B cell (primary cell): Measurements from ENCODE around the gene ZG16. TPM values are rescaled to one million over a fixed set of nuclear protein-coding genes. Genes with fewer than 3 reads are reported as not detected.
"Not testable (repeated sequence)": the region's sequence is repeated elsewhere in the genome, so short reads cannot be mapped to it uniquely, and the experiment has no call there.

Experiments used
- ATAC-seq: fragments of 200-7000 bp; cut with Tn5 transposase; one replicate; pipeline ENCODE4 v1.10.0; 2021; ENCODE audit warnings: low read depth, mild to moderate bottlenecking, moderate number of reproducible peaks, moderate library complexity
- CTCF ChIA-PET: fragments of 350-600 bp; sonication (Branson Sonifier 250); formaldehyde crosslinking; loops from one replicate; lab custom pipeline; 2021; ENCODE audit warnings: antibody characterized with exemption, inconsistent platforms; lab: Charles Lee
- POLR2A ChIA-PET: fragments of 350-600 bp; sonication (Branson Sonifier 250); formaldehyde crosslinking; loops from one replicate; lab custom pipeline; 2021; ENCODE audit warnings: antibody characterized with exemption; lab: Charles Lee
- DNase-seq: peaks from one replicate; pipeline ENCODE4 v3.0.0; 2013
- H2AFZ ChIP-seq: 2 replicates; pipeline ENCODE4 v1.6.1; 2012; ENCODE audit warnings: mild to moderate bottlenecking, low read depth, low read length; ENCODE audit not compliant: insufficient read depth, poor library complexity, severe bottlenecking
- H3K27ac ChIP-seq, 2 donors: 1 replicate in 1 of 2; 2 replicates in 1 of 2; pipeline ENCODE4 v1.5.1; 2012 to 2013; ENCODE audit warnings: low read length in 2 of 2, mild to moderate bottlenecking in 2 of 2, moderate library complexity in 1 of 2
- H3K27me3 ChIP-seq, 4 experiments: fragments of 200-600 bp in 1 of 4; sonication (generic) in 1 of 4; replicated peaks in 1 of 4; 1 replicate in 2 of 4; 2 replicates in 2 of 4; pipeline versions ENCODE4 v1.6.1 to v1.7.0; 2013 to 2016; ENCODE audit warnings: low read length in 3 of 4, mild to moderate bottlenecking in 2 of 4, mixed read lengths in 1 of 4, moderate library complexity in 1 of 4; ENCODE audit not compliant: insufficient read depth in 4 of 4, control insufficient read depth in 3 of 4; ENCODE audit errors: control extremely low read depth in 1 of 4
- H3K36me3 ChIP-seq, 2 experiments: replicated peaks in 1 of 2; 1 replicate in 1 of 2; 2 replicates in 1 of 2; pipeline versions ENCODE4 v1.6.1 to v1.7.1; 2013; ENCODE audit warnings: low read length in 1 of 2; ENCODE audit not compliant: insufficient read depth in 2 of 2, control insufficient read depth in 1 of 2; ENCODE audit errors: control extremely low read depth in 1 of 2, extremely low read depth in 1 of 2
- H3K4me1 ChIP-seq, 2 donors: fragments of 200-600 bp in 1 of 2; sonication (generic) in 1 of 2; 1 replicate in 1 of 2; 2 replicates in 1 of 2; pipeline versions ENCODE4 v1.5.1 to v1.6.1; 2013 to 2017; ENCODE audit warnings: low read length in 2 of 2; ENCODE audit not compliant: control insufficient read depth in 2 of 2, insufficient read depth in 2 of 2
- H3K4me2 ChIP-seq: replicated peaks from 2 replicates; pipeline ENCODE3; 2012; ENCODE audit warnings: mild to moderate bottlenecking, low read depth, low read length; ENCODE audit not compliant: poor library complexity, severe bottlenecking
- H3K4me3 ChIP-seq, 5 experiments: fragments of 200-600 bp in 1 of 5; sonication (generic) in 1 of 5; 1 replicate in 3 of 5; 2 replicates in 2 of 5; pipeline versions ENCODE4 v1.5.1 to v1.7.0; 2011 to 2016; ENCODE audit warnings: low read length in 4 of 5, mild to moderate bottlenecking in 4 of 5, low read depth in 2 of 5, control low read depth in 1 of 5, moderate library complexity in 1 of 5; ENCODE audit not compliant: insufficient read depth in 1 of 5; ENCODE audit errors: control extremely low read depth in 1 of 5, extremely low read depth in 1 of 5
- H3K79me2 ChIP-seq: fragments of 200-600 bp; sonication (generic); one replicate; pipeline ENCODE4 v1.6.0; 2016; ENCODE audit warnings: low read length; ENCODE audit not compliant: control insufficient read depth, insufficient read depth
- H3K9ac ChIP-seq: fragments of 200-600 bp; sonication (generic); 2 replicates; pipeline ENCODE4 v1.6.1; 2017; ENCODE audit warnings: mild to moderate bottlenecking, low read length, moderate library complexity
- H3K9me3 ChIP-seq, 3 donors: one replicate each; pipeline versions ENCODE4 v1.6.1 to v1.7.1; 2013; ENCODE audit warnings: low read length in 2 of 3; ENCODE audit not compliant: control insufficient read depth in 2 of 3, insufficient read depth in 1 of 3; ENCODE audit errors: control extremely low read depth in 1 of 3
- H4K20me1 ChIP-seq: 2 replicates; pipeline ENCODE4 v1.6.0; 2012; ENCODE audit warnings: mild to moderate bottlenecking, low read length; ENCODE audit not compliant: insufficient read depth, control insufficient read depth, poor library complexity, severe bottlenecking
- H3K27ac Mint-ChIP-seq: one replicate; pipeline ENCODE4 v1.8.0; 2021; ENCODE audit warnings: mixed read lengths
- H3K27me3 Mint-ChIP-seq: one replicate; pipeline ENCODE4 v1.8.0; 2021; ENCODE audit warnings: mixed read lengths
- H3K4me1 Mint-ChIP-seq: one replicate; pipeline ENCODE4 v1.8.0; 2021; ENCODE audit warnings: mixed read lengths
- H3K4me3 Mint-ChIP-seq: one replicate; pipeline ENCODE4 v1.8.0; 2021; ENCODE audit warnings: mixed read lengths
- H3K9me3 Mint-ChIP-seq: one replicate; pipeline ENCODE4 v1.8.0; 2022; ENCODE audit warnings: mixed read lengths; ENCODE audit not compliant: insufficient read depth
- EZH2 ChIP-seq: IDR thresholded peaks from 2 replicates; pipeline ENCODE4 v1.6.1; 2012; ENCODE audit warnings: borderline replicate concordance, low read depth, mild to moderate bottlenecking, moderate library complexity, low read length; ENCODE audit not compliant: insufficient read depth, poor library complexity, severe bottlenecking
- WGBS: methylation state at CpG from one replicate; pipeline ENCODE4 v1.1.5; 2013; ENCODE audit warnings: missing lambda C conversion rate; ENCODE audit not compliant: insufficient coverage; 5-methylcytosine and 5-hydroxymethylcytosine counted together
- intact Hi-C: fragments of 100-400 bp; cut with micrococcal nuclease; formaldehyde crosslinking; loops from one replicate; pipeline ENCODE4 v1.10.0; 2022
- polyA plus RNA-seq: library from polyadenylated mRNA; depleted of rRNA; stranded (reverse); fragments of >200 nt; gene quantifications from 2 replicates; pipeline ENCODE4 v1.2.3, GENCODE V29; 2012
- total RNA-seq, 2 donors: library from RNA; stranded (reverse); fragments of 120-200 nt in 1 of 2; gene quantifications; 1 replicate in 1 of 2; 2 replicates in 1 of 2; pipeline versions ENCODE4 v1.2.3 to v1.2.4, GENCODE V29; 2013 to 2022
- TF ChIP-seq, protein P1 (sequence below): fragments of 200-600 bp; IDR thresholded peaks from one replicate; pipeline ENCODE4 v1.8.0; 2022; ENCODE audit warnings: antibody characterized with exemption, mild to moderate bottlenecking

Gene ZG16
- total and polyA plus RNA-seq, 2 donors (not counting 1 experiment from before 2014, with no cell fraction given) = 0.06 TPM; not detected in 1

DNA sequence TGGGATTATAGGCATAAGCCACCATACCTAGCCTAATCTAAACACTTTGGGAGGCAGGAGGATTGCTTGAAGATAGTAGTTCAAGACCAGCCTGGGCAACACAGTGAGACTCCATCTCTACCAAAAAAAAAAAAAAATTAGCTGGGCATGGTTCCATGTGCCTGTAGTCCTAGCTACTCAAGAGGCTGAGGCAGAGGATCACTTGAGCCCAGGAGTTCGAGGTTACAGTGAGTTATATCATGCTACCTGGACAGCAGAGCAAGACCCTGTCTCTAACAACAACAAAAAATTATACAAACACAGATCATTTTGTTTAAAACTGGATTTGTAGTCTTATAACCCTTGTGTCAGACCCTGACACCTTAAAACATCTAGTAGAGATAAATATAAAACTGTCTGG, 24.5 kb upstream of the ZG16 start:
- H3K4me1 ChIP-seq = peaks cover 10 to 27% of the 10 kb centered on the region in 2 donors
- H3K27ac ChIP-seq = no peak overlapping the region
- no peak for ATAC-seq

GRCh38 chr16:29756654-29757053, 21.4 kb upstream of the ZG16 start:
- no CpG with 5 or more reads among the region's 1 CpG for WGBS
- Histone ChIP-seq H3K9me3 (peaks cover 0 to 1% (median 0%) of the 10 kb centered on the region in 3 donors), H3K79me2 (no peaks in the 10 kb centered on the region), H4K20me1 (no peaks in the 10 kb centered on the region), H3K9ac (no peak overlapping the region), H3K4me1 (peaks cover 10 to 27% of the 10 kb centered on the region in 2 donors), H3K36me3 (no peaks in the 10 kb centered on the region), H3K27ac (no peak overlapping the region), H3K27me3 (no peaks in the 10 kb centered on the region), H3K4me3 (no peak overlapping the region), H2AFZ (no peak overlapping the region), H3K4me2 (no peak overlapping the region)
- no peak for DNase-seq
- ChIA-PET POLR2A (interaction anchor here (0.7 to 3.1 kb wide), 2 partner anchors 15 to 34 kb away, joined by 5 to 10 read pairs; partner anchors contain the start of gene KIF22), CTCF (interaction anchor here (1.2 to 1.3 kb wide), 2 partner anchors 27 to 33 kb away, joined by 4 read pairs; no protein-coding TSS in a partner anchor)
- Mint-ChIP-seq H3K4me1 (peaks cover 16% of the 10 kb centered on the region), H3K27ac (no peak overlapping the region), H3K27me3 (no peaks in the 10 kb centered on the region), H3K4me3 (no peak overlapping the region), H3K9me3 (no peaks in the 10 kb centered on the region)
- intact Hi-C loops = no loop called here
- no peak for TF ChIP-seq EZH2
- TF ChIP-seq, protein P1, sequence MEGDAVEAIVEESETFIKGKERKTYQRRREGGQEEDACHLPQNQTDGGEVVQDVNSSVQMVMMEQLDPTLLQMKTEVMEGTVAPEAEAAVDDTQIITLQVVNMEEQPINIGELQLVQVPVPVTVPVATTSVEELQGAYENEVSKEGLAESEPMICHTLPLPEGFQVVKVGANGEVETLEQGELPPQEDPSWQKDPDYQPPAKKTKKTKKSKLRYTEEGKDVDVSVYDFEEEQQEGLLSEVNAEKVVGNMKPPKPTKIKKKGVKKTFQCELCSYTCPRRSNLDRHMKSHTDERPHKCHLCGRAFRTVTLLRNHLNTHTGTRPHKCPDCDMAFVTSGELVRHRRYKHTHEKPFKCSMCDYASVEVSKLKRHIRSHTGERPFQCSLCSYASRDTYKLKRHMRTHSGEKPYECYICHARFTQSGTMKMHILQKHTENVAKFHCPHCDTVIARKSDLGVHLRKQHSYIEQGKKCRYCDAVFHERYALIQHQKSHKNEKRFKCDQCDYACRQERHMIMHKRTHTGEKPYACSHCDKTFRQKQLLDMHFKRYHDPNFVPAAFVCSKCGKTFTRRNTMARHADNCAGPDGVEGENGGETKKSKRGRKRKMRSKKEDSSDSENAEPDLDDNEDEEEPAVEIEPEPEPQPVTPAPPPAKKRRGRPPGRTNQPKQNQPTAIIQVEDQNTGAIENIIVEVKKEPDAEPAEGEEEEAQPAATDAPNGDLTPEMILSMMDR = no peak
- no peak for ATAC-seq

More for the DNA sequence above, 24.5 kb upstream of the ZG16 start:
- H3K27ac Mint-ChIP-seq = peak overlapping the region; percentile 15
- intact Hi-C loops = no loop called here
- H3K4me1 Mint-ChIP-seq = peaks cover 22% of the 10 kb centered on the region
- H3K9ac ChIP-seq = no peak overlapping the region
- ChIA-PET POLR2A (interaction anchor here (0.7 to 1.5 kb wide), 2 partner anchors 7 to 36 kb away, joined by 3 to 5 read pairs; partner anchors contain the start of gene C16orf54), CTCF (interaction anchor here (0.7 to 1.4 kb wide), 4 partner anchors 10 to 49 kb away, joined by 3 to 4 read pairs (median 3); no protein-coding TSS in a partner anchor)
- no peaks in the 10 kb centered on the region for H3K27me3 Mint-ChIP-seq
- DNase-seq = no peak
- no peak overlapping the region for H2AFZ ChIP-seq
- H3K36me3 ChIP-seq = peaks cover 0 to 8% of the 10 kb centered on the region in 2 experiments
- no peak overlapping the region for H3K4me2 ChIP-seq
- no peak for TF ChIP-seq EZH2
- TF ChIP-seq, protein P1 = no peak
- no peaks in the 10 kb centered on the region for H4K20me1 ChIP-seq
- no peak overlapping the region for H3K4me3 Mint-ChIP-seq
- WGBS = 100% methylated on average over 1 of the region's 1 CpG
- H3K4me3 ChIP-seq = no peak overlapping the region
- peaks cover 0 to 6% (median 1%) of the 10 kb centered on the region in 3 donors for H3K9me3 ChIP-seq
- H3K27me3 ChIP-seq = no peaks in the 10 kb centered on the region
- no peaks in the 10 kb centered on the region for H3K9me3 Mint-ChIP-seq
- H3K79me2 ChIP-seq = no peaks in the 10 kb centered on the region

DNA sequence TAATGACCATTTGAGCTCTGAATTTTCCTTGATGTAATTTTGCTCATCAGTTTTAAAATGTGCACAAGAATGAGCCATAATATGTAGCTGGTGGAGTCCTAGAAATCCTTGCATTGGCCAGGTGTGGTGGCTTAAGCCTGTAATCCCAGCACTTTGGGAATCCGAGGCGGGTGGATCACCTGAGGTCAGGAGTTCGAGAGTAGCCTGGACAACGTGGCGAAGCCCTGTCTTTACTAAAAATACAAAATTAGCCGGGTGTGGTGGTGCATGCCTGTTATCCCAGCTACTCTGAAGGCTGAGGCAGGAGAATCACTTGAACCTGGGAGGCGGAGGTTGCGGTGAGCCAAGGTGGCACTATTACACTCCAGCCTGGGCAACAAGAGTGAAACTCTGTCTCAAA, 21.0 kb upstream of the ZG16 start:
- H2AFZ ChIP-seq, H3K9me3 ChIP-seq, ATAC-seq, H4K20me1 ChIP-seq, H3K36me3 ChIP-seq, H3K9me3 Mint-ChIP-seq, H3K27me3 ChIP-seq, H3K4me3 Mint-ChIP-seq, H3K27ac ChIP-seq, H3K4me2 ChIP-seq, intact Hi-C loops, H3K79me2 ChIP-seq, H3K27me3 Mint-ChIP-seq, H3K4me3 ChIP-seq, H3K9ac ChIP-seq, DNase-seq: not testable (repeated sequence)
- peak overlapping the region; percentile 65 for H3K27ac Mint-ChIP-seq
- H3K4me1 ChIP-seq = peaks cover 10 to 30% of the 10 kb centered on the region in 2 donors
- 100% methylated on average over 7 of the region's 8 CpGs for WGBS
- CTCF ChIA-PET = interaction anchor here (0.8 to 1.3 kb wide), 3 partner anchors 22 to 34 kb away, joined by 3 to 4 read pairs (median 4); no protein-coding TSS in a partner anchor
- POLR2A ChIA-PET = interaction anchor here (0.7 to 3.1 kb wide), 2 partner anchors 33 to 77 kb away, joined by 4 to 10 read pairs; partner anchors contain the start of gene KIF22
- peaks cover 15% of the 10 kb centered on the region for H3K4me1 Mint-ChIP-seq
